Right atrium auricular region (tissue), 2 donors: ENCODE data around the gene FHL3. TPM values are rescaled to one million over a fixed set of nuclear protein-coding genes. Genes with fewer than 3 reads are reported as not detected.

Experiments used
- DNase-seq: peaks from one replicate; pipeline ENCODE4 v3.0.0-alpha.2; 2019; ENCODE audit warnings: low spot score
- H3K27ac ChIP-seq, 2 donors: fragments of 200-600 bp; sonication (generic); 1 replicate in 1 of 2; 2 replicates in 1 of 2; pipeline ENCODE4 v1.5.1; 2016 to 2019
- H3K27me3 ChIP-seq, 2 donors: fragments of 200-600 bp; sonication (generic); one replicate each; pipeline versions ENCODE4 v1.5.1 to v1.6.0; 2017 to 2019
- H3K36me3 ChIP-seq: fragments of 200-600 bp; sonication (generic); one replicate; pipeline ENCODE4 v1.5.1; 2016
- H3K4me1 ChIP-seq, 2 donors: fragments of 200-600 bp; sonication (generic); one replicate each; pipeline versions ENCODE4 v1.5.1 to v1.6.0; 2017 to 2019
- H3K4me3 ChIP-seq, 2 donors: fragments of 200-600 bp; sonication (generic); 1 replicate in 1 of 2; 2 replicates in 1 of 2; pipeline ENCODE4 v1.5.1; 2017 to 2019; ENCODE audit warnings: mild to moderate bottlenecking in 1 of 2, moderate library complexity in 1 of 2
- H3K9me3 ChIP-seq, 2 donors: fragments of 200-600 bp; sonication (generic); one replicate each; pipeline ENCODE4 v1.5.1; 2019
- CTCF ChIP-seq, 2 donors: fragments of 200-600 bp; sonication (generic); IDR thresholded peaks; one replicate each; pipeline ENCODE4 v1.5.1; 2019; ENCODE audit warnings: antibody characterized with exemption in 2 of 2
- total RNA-seq, 2 donors: library from RNA; depleted of rRNA; stranded (reverse); fragments of >200 nt; gene quantifications; one replicate each; pipeline ENCODE4 v1.1.0, GENCODE V29; 2016

FHL3 gene
- total RNA-seq, 2 donors from 2014 or later, result 8.0 to 16.0 TPM

GRCh38 chr1:38003261-38004250 is 1.8 kb downstream of the FHL3 start:
- no peak for TF ChIP-seq CTCF (IDR thresholded peaks at IDR 0.05)
- no peaks in the 10 kb centered on the region for H3K27me3 ChIP-seq
- DNase-seq, result no peak
- peak overlapping the region; percentile 75 to 80 for H3K27ac ChIP-seq
- peak overlapping the region; percentile 61 to 69 for H3K4me3 ChIP-seq
- peaks cover 3% of the 10 kb centered on the region for H3K36me3 ChIP-seq
- H3K4me1 ChIP-seq, result peaks cover 0 to 71% of the 10 kb centered on the region in 2 donors
- H3K9me3 ChIP-seq, result no peaks in the 10 kb centered on the region

- peak overlapping the region; percentile 81 to 88 for H3K27ac ChIP-seq
- H3K4me3 ChIP-seq, result peak overlapping the region in 1 of 2 donors; percentile 7
- H3K9me3 ChIP-seq, result no peaks in the 10 kb centered on the region
- H3K36me3 ChIP-seq, result peaks cover 7% of the 10 kb centered on the region
- TF ChIP-seq CTCF (IDR thresholded peaks at IDR 0.05), result no peak
- no peaks in the 10 kb centered on the region for H3K27me3 ChIP-seq
- DNase-seq, result no peak
- peaks cover 0 to 91% of the 10 kb centered on the region in 2 donors for H3K4me1 ChIP-seq
These were observed 4.5 kb downstream of the FHL3 start for GRCh38 chr1:38000529-38001455.

- no peaks in the 10 kb centered on the region for H3K9me3 ChIP-seq
- peak overlapping the region; percentile 81 to 88 for H3K27ac ChIP-seq
- H3K36me3 ChIP-seq, result peaks cover 7% of the 10 kb centered on the region
- H3K27me3 ChIP-seq, result no peaks in the 10 kb centered on the region
- TF ChIP-seq CTCF (IDR thresholded peaks at IDR 0.05), result no peak
- H3K4me3 ChIP-seq, result peak overlapping the region in 1 of 2 donors; percentile 5
- peaks cover 0 to 89% of the 10 kb centered on the region in 2 donors for H3K4me1 ChIP-seq
- DNase-seq, result no peak
These were observed 5.1 kb downstream of the FHL3 start for GRCh38 chr1:38000233-38000528.

- H3K27me3 ChIP-seq, result no peaks in the 10 kb centered on the region
These were observed 5.7 kb downstream of the FHL3 start for GRCh38 chr1:37999430-38000232.

More at GRCh38 chr1:37999430-38000232, 5.7 kb downstream of the FHL3 start:
- Histone ChIP-seq H3K36me3 (peaks cover 7% of the 10 kb centered on the region), H3K27ac (peak overlapping the region; percentile 81 to 88), H3K9me3 (no peaks in the 10 kb centered on the region), H3K4me1 (peaks cover 0 to 89% of the 10 kb centered on the region in 2 donors), H3K4me3 (peak overlapping the region in 1 of 2 donors; percentile 5)
- no peak for TF ChIP-seq CTCF (IDR thresholded peaks at IDR 0.05)
- DNase-seq, result no peak
